Thymus (tissue), 11 donors: ENCODE results near the gene IL3. TPM values are rescaled to one million over a fixed set of nuclear protein-coding genes. Genes with fewer than 3 reads are reported as not detected.

Experiments used
- DNase-seq, 9 donors: peaks; one replicate each; pipeline ENCODE4 v3.0.0-alpha.2; 2013; ENCODE audit warnings: low spot score in 9 of 9, low read depth in 6 of 9, missing footprints in 1 of 9
- H3K27ac ChIP-seq, 2 donors: one replicate each; pipeline ENCODE4 v1.5.1; 2013; ENCODE audit warnings: control low read depth in 1 of 2, low read depth in 1 of 2, low read length in 1 of 2, mild to moderate bottlenecking in 1 of 2, moderate library complexity in 1 of 2
- H3K27me3 ChIP-seq, 2 donors: one replicate each; pipeline ENCODE4 v1.5.1; 2013; ENCODE audit warnings: low read length in 1 of 2; ENCODE audit not compliant: control insufficient read depth in 2 of 2, insufficient read depth in 1 of 2
- H3K36me3 ChIP-seq, 2 donors: one replicate each; pipeline ENCODE4 v1.5.1; 2013; ENCODE audit warnings: low read length in 1 of 2, mild to moderate bottlenecking in 1 of 2, moderate library complexity in 1 of 2; ENCODE audit not compliant: control insufficient read depth in 2 of 2, insufficient read depth in 2 of 2
- H3K4me1 ChIP-seq, 2 donors: one replicate each; pipeline ENCODE4 v1.5.1; 2013; ENCODE audit warnings: low read length in 2 of 2; ENCODE audit not compliant: control insufficient read depth in 2 of 2, insufficient read depth in 2 of 2
- H3K4me3 ChIP-seq, 2 donors: one replicate each; pipeline ENCODE4 v1.5.1; 2013; ENCODE audit warnings: low read length in 2 of 2, control low read depth in 1 of 2, mild to moderate bottlenecking in 1 of 2
- H3K9me3 ChIP-seq, 2 donors: one replicate each; pipeline ENCODE4 v1.5.1; 2013; ENCODE audit warnings: low read length in 1 of 2, mild to moderate bottlenecking in 1 of 2; ENCODE audit not compliant: control insufficient read depth in 2 of 2, insufficient read depth in 1 of 2
- WGBS: extraction: QIAGEN DNeasy Blood & Tissue Kit; methylation state at CpG from one replicate; pipeline ENCODE4 v1.1.7; 2013; 5-methylcytosine and 5-hydroxymethylcytosine counted together
- polyA plus RNA-seq: library from polyadenylated mRNA; stranded (reverse); fragments of 200-250 nt; gene quantifications from one replicate; pipeline ENCODE4 v1.2.3, GENCODE V29; 2013
- total RNA-seq: library from RNA; stranded (reverse); fragments of 120-200 nt; gene quantifications from one replicate; pipeline ENCODE4 v1.2.4, GENCODE V29; 2013
- donor health status: healthy.

Gene IL3
- total and polyA plus RNA-seq, 2 donors = 0.34 TPM; not detected in 1

DNA sequence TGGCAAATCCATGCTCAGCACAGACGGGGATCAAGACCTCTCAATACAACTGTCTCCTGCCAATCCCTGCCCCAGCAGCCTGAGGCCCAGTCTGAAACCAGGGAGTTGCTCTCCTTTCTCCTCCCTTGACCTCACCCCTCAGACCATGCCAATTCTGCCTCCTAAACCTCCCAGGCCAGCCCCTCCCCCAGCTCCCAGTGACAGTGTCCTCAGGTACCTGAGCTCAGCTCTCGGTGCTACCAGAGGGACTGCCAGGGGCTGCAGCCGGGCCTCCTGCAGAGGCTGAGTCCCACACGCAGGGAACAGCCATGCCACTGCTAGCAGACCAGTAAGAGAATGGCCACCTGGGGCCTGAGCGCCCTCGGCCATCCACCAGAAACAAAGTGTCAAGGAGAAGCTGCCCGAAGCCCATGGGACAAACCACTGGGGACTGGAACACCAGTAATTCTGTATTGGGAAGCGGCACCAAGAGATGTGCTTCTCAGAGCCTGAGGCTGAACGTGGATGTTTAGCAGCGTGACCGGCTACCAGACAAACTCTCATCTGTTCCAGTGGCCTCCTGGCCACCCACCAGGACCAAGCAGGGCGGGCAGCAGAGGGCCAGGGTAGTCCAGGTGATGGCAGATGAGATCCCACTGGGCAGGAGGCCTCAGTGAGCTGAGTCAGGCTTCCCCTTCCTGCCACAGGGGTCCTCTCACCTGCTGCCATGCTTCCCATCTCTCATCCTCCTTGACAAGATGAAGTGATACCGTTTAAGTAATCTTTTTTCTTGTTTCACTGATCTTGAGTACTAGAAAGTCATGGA, 557 bp upstream of the IL3 start:
- 93% methylated on average over 13 of the region's 13 CpGs for WGBS
- H3K4me1 ChIP-seq = peaks cover 19 to 30% of the 10 kb centered on the region in 2 donors
- H3K9me3 ChIP-seq = no peaks in the 10 kb centered on the region
- no peak overlapping the region for H3K27ac ChIP-seq
- H3K36me3 ChIP-seq = no peaks in the 10 kb centered on the region
- no peaks in the 10 kb centered on the region for H3K27me3 ChIP-seq
- no peak overlapping the region for H3K4me3 ChIP-seq
- no peak for DNase-seq

DNA sequence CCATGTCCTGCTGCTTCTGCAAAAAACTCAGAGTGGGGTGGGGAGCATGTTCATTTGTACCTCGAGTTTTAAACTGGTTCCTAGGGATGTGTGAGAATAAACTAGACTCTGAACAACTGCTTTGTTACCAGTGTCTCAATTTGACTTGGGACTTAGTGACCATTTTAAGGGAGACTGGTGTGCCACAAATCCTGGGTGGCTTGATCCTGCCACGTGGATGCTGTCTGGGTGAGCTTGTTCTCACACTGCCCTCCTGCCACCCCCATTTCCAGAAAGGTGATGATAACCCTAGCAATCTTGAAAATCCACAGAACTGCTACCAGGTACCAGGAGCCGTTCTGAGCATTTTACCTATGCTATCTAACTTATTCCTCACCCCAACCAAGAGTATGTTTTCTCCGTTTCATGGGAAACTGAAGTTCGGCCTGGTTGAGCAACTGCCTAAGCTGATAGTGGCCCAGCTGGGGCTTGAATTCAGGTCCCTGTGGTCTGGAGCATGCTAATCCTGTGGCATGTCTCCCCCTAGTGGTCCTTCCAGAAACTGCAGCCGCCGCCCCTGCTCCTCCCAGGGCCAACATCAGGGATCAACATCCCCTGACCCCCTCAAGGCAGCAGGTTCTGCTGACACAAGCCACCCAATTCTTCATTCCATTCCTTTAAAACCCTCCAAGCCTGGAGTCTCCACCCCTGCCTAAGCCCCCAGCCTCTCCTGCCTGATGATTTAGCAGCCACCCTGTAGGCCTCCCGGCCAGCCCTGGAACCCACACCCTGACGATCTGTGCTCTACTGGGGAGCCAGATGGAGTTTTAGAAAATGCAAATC, 2.8 kb downstream of the IL3 start:
- DNase-seq = peak in 8 of 9 donors; percentile 33 to 71 (median 53)
- Histone ChIP-seq H3K27me3 (no peaks in the 10 kb centered on the region), H3K9me3 (no peaks in the 10 kb centered on the region), H3K4me3 (no peak overlapping the region), H3K27ac (no peak overlapping the region), H3K36me3 (no peaks in the 10 kb centered on the region), H3K4me1 (peaks cover 0 to 6% of the 10 kb centered on the region in 2 donors)
- WGBS = 53% methylated on average over 9 of the region's 9 CpGs

DNA sequence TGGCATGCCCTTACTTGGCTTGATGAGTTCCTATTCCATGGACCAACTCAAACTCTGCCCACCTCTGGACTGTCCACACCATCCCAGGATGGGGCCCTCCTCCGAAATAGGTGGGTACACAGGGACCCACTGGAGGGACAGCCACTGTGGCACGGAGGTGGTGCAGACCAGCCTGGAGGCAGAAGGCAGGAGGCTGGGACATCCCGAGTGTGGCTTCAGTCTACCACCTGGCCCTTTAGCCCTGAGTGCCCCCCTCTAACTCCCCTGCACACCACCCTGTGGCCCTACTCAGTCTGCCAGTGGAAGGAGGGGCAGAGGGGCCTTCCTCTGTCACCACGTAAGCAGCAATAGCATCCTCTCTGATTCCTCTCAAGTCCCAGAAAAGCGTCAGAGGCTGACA, 3.7 kb downstream of the IL3 start:
- no peak for DNase-seq
- no peaks in the 10 kb centered on the region for H3K9me3 ChIP-seq
- H3K4me1 ChIP-seq = peaks cover 0 to 2% of the 10 kb centered on the region in 2 donors
- H3K27ac ChIP-seq = no peak overlapping the region
- no peak overlapping the region for H3K4me3 ChIP-seq
- H3K36me3 ChIP-seq = no peaks in the 10 kb centered on the region
- no peaks in the 10 kb centered on the region for H3K27me3 ChIP-seq
- WGBS = 88% methylated on average over 5 of the region's 5 CpGs

DNA sequence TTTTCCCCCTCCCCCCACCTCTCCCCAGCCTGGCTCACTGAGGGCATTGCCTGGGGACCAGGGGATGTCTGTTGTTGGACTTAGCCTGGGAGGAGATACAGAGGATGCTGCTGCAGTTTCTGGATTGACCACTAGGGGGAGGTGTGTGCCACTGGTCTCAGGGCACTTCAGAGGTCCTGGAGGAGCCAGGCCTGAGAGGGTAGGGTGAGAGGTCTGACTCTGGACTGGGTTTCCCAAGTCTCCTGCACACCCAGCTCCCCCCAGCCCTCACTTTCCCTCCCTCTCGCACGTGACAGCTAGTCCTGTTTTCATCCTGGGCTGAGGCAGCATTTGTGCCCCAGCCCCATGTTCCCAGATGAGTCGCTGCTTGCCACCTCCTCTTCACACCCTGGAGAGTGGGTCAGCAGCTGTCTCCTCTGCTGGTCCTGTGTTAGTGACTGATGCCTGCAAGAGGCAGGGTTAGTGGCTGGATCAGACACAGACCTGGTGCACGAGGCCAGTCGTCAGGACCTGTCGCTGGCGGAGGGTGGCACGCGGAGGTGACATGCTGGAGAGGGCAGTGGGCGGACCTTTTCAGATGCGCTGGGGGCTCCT, 4.4 kb downstream of the IL3 start:
- DNase-seq = peak; percentile 36 to 80 (median 59)
- Histone ChIP-seq H3K4me3 (no peak overlapping the region), H3K27me3 (no peaks in the 10 kb centered on the region), H3K36me3 (no peaks in the 10 kb centered on the region), H3K27ac (no peak overlapping the region), H3K9me3 (no peaks in the 10 kb centered on the region), H3K4me1 (no peaks in the 10 kb centered on the region)
- 85% methylated on average over 11 of the region's 11 CpGs for WGBS

DNA sequence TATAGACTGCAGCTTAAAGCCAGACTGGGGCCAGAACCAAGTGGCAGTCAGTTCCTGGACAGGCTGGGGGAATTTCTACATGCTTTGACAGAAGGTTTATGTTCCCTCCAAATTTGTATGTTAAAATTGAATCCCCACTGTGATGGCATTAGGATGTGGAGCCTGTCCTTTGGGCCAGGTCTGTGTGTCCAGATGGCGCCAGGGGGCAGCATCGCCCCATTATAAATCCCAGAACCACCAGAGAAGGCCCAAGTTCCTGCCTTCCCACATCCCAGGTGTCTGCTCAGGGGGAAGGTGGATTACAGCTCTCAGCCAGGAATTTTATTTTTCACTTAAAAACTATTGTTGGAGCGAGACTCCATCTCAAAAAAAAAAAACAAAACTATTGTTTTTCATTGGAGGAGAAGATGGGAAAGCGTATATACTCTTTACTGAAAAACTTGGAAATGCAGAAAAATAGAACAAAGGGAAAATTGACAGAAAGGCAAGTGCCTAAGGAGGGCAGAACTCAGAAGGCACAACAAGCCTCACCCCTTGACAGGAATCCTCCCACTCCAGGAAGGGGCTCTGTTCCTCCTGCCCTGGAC, 5.0 kb downstream of the IL3 start:
- H3K9me3 ChIP-seq = no peaks in the 10 kb centered on the region
- no peaks in the 10 kb centered on the region for H3K36me3 ChIP-seq
- peak in 2 of 9 donors; percentile 30 to 49 for DNase-seq
- 52% methylated on average over 4 of the region's 4 CpGs for WGBS
- H3K4me1 ChIP-seq = no peaks in the 10 kb centered on the region
- no peak overlapping the region for H3K4me3 ChIP-seq
- no peaks in the 10 kb centered on the region for H3K27me3 ChIP-seq
- H3K27ac ChIP-seq = no peak overlapping the region

DNA sequence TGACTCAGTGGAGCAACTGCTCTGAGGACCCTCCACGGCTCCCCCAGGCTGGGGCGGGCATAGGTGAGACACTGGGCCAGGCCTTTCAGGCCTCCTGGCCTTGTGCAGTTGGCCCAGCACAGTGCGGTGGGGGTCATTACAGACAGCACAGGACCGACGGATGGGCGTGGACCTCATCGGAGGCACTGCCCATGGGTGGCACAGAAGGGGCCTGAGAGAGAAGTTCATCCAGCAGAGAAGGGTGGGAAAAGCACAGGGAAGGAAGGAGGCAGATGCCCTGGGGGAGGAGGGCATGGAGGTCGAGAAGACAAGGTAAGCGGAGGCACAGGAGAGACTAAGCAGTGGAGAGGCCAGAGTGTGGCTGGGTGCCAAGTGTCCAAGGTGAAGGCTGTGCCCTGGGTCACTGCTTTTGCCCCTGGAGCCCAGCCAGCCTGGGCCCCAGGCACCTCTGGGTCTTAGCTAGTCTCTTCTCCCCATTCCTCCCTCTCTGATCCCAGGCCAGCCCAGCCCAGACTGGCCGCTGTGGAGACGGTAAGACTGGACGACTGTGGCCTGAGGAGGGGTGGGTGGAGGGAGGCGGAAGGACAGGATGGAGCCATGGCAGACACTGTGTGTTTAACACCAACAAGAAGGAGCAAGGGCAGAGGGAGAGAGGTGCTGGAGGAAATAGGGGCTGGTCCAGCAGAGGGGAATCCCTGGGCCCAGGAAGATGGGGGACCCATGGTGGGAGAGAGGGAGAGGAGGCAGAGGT, 5.7 kb downstream of the IL3 start:
- no peaks in the 10 kb centered on the region for H3K4me1 ChIP-seq
- WGBS = 87% methylated on average over 13 of the region's 13 CpGs
- DNase-seq = no peak
- H3K27me3 ChIP-seq = no peaks in the 10 kb centered on the region
- no peaks in the 10 kb centered on the region for H3K9me3 ChIP-seq
- no peaks in the 10 kb centered on the region for H3K36me3 ChIP-seq
- H3K27ac ChIP-seq = no peak overlapping the region
- H3K4me3 ChIP-seq = no peak overlapping the region

DNA sequence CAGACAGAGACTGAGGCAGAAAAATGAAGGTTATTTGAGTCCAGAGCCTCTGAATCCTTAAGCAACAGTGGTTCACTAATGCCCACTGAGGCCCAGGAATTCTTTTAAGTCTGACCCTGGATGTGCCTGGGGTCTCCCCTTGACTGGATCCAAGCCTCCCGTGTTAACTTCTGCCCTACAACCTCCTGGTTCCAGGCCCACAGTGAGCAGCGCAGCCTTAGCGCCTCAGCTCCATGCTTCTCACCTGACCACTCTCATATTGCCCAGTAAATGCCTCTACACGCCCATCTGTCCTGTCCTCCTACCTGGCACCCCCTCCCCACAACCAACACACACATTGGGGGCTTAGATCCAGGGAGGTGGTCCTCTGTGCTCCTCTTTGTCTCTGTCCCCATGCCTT, 6.4 kb downstream of the IL3 start:
- WGBS = 99% methylated on average over 4 of the region's 4 CpGs
- Histone ChIP-seq H3K4me1 (no peaks in the 10 kb centered on the region), H3K27me3 (no peaks in the 10 kb centered on the region), H3K9me3 (no peaks in the 10 kb centered on the region), H3K36me3 (no peaks in the 10 kb centered on the region), H3K4me3 (no peak overlapping the region), H3K27ac (no peak overlapping the region)
- no peak for DNase-seq

DNA sequence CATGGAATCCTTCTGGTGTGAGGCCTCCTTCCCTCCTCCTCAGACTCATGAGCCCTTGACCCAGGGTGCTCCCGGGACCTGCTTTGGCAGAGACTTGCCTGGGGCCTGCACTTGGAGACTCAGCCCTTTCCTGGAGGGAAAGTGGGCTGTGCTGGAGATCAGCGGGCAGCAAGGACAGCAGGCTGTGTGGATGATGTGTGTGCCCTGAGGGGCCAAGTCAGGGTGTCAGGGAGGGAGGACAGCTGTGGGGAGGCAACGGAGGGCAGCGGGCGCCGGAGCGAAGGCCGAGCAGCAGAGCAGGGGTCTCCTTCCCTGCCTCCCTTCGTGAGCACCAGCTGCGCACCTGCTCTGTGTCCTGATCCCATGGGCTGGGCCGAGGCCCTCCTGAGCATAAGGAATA, 7.0 kb downstream of the IL3 start:
- no peak overlapping the region for H3K4me3 ChIP-seq

More for the DNA sequence above, 7.0 kb downstream of the IL3 start:
- H3K27me3 ChIP-seq = no peaks in the 10 kb centered on the region
- 97% methylated on average over 11 of the region's 11 CpGs for WGBS
- no peaks in the 10 kb centered on the region for H3K36me3 ChIP-seq
- no peak for DNase-seq
- H3K27ac ChIP-seq = no peak overlapping the region
- no peaks in the 10 kb centered on the region for H3K9me3 ChIP-seq
- no peaks in the 10 kb centered on the region for H3K4me1 ChIP-seq
